WTC11 (cell line): ENCODE data around the gene ACVR1. TPM values are rescaled to one million over a fixed set of nuclear protein-coding genes. Genes with fewer than 3 reads are reported as not detected.

Experiments used
- ATAC-seq: fragments of 200-7000 bp; cut with Tn5 transposase; 2 replicates; pipeline ENCODE4 v1.10.0; 2021; ENCODE audit warnings: mild to moderate bottlenecking, moderate library complexity
- CTCF ChIA-PET: fragments of 300-600 bp; sonication (Branson Sonifier 250); formaldehyde crosslinking; loops from one replicate; lab custom pipeline; 2021; ENCODE audit warnings: antibody characterized with exemption; lab: Charles Lee
- POLR2A ChIA-PET: fragments of 350-600 bp; sonication (Branson Sonifier 250); formaldehyde crosslinking; loops from one replicate; lab custom pipeline; 2021; ENCODE audit warnings: antibody characterized with exemption; lab: Charles Lee
- DNase-seq: peaks from one replicate; pipeline ENCODE4 v3.0.0; 2021; ENCODE audit warnings: low spot score
- H3K27ac Mint-ChIP-seq: 2 replicates; pipeline ENCODE4 v1.8.0; 2021; ENCODE audit warnings: mixed read lengths
- H3K27me3 Mint-ChIP-seq: 2 replicates; pipeline ENCODE4 v1.8.0; 2021; ENCODE audit warnings: low read depth, mild to moderate bottlenecking, moderate library complexity, mixed read lengths
- H3K36me3 Mint-ChIP-seq: 2 replicates; pipeline ENCODE4 v1.8.0; 2021; ENCODE audit warnings: mixed read lengths
- H3K4me1 Mint-ChIP-seq: 2 replicates; pipeline ENCODE4 v1.8.0; 2022; ENCODE audit warnings: mixed read lengths
- H3K4me3 Mint-ChIP-seq: 2 replicates; pipeline ENCODE4 v1.8.0; 2021; ENCODE audit warnings: mild to moderate bottlenecking, moderate library complexity, mixed read lengths
- H3K9me3 Mint-ChIP-seq: 2 replicates; pipeline ENCODE4 v1.8.0; 2021; ENCODE audit warnings: mixed read lengths
- ESRRA ChIP-seq: sonication (generic); formaldehyde crosslinking; IDR thresholded peaks from 2 replicates; pipeline ENCODE4 v1.8.1; 2022; ENCODE audit warnings: mild to moderate bottlenecking, missing genetic modification reagents, borderline replicate concordance
- ETV6 ChIP-seq: sonication (generic); formaldehyde crosslinking; IDR thresholded peaks from 2 replicates; pipeline ENCODE4 v1.8.1; 2022; ENCODE audit warnings: mild to moderate bottlenecking, missing genetic modification reagents
- FOXP1 ChIP-seq: sonication (generic); formaldehyde crosslinking; IDR thresholded peaks from 2 replicates; pipeline ENCODE4 v1.8.0; 2022; ENCODE audit warnings: missing genetic modification reagents, mild to moderate bottlenecking, moderate library complexity, borderline replicate concordance
- GRHL2 ChIP-seq: fragments of 250-450 bp; sonication (Bioruptor Pico); IDR thresholded peaks from 2 replicates; pipeline ENCODE4 v1.8.0; 2022; ENCODE audit warnings: mild to moderate bottlenecking, moderate library complexity; ENCODE audit not compliant: insufficient replicate concordance, severe bottlenecking
- GTF2I ChIP-seq: fragments of 250-450 bp; sonication (Bioruptor Pico); conservative IDR thresholded peaks from 2 replicates; pipeline ENCODE4 v1.4.0; 2021; ENCODE audit warnings: mild to moderate bottlenecking
- JUN ChIP-seq: sonication (generic); formaldehyde crosslinking; IDR thresholded peaks from 2 replicates; pipeline ENCODE4 v1.8.0; 2023; ENCODE audit warnings: mild to moderate bottlenecking, missing genetic modification reagents
- NFATC4 ChIP-seq: fragments of 250-450 bp; sonication (Bioruptor Pico); IDR thresholded peaks from 2 replicates; pipeline ENCODE4 v1.9.0; 2021; ENCODE audit warnings: mild to moderate bottlenecking
- NR2C2 ChIP-seq: sonication (generic); formaldehyde crosslinking; IDR thresholded peaks from 2 replicates; pipeline ENCODE4 v1.8.0; 2022; ENCODE audit warnings: mild to moderate bottlenecking, missing genetic modification reagents
- ZBTB21 ChIP-seq: sonication (generic); formaldehyde crosslinking; IDR thresholded peaks from 2 replicates; pipeline ENCODE4 v1.8.1; 2023; ENCODE audit warnings: mild to moderate bottlenecking, missing genetic modification reagents, borderline replicate concordance
- ZNF138 ChIP-seq: sonication (generic); formaldehyde crosslinking; conservative IDR thresholded peaks from 2 replicates; pipeline ENCODE4 v1.8.1; 2022; ENCODE audit warnings: mild to moderate bottlenecking, moderate library complexity, missing genetic modification reagents
- ZNF416 ChIP-seq: fragments of 250-450 bp; sonication (Bioruptor Pico); IDR thresholded peaks from 2 replicates; pipeline ENCODE4 v1.9.0; 2021; ENCODE audit warnings: mild to moderate bottlenecking, inconsistent platforms
- total RNA-seq: library from RNA; stranded (reverse); gene quantifications from 3 replicates; pipeline ENCODE4 v1.2.3, GENCODE V29; 2021
- TF ChIP-seq, protein P1 (sequence below): sonication (generic); formaldehyde crosslinking; IDR thresholded peaks from 2 replicates; pipeline ENCODE4 v1.8.1; 2023; ENCODE audit warnings: mild to moderate bottlenecking, missing genetic modification reagents
- TF ChIP-seq, protein P2 (sequence below): sonication (generic); formaldehyde crosslinking; IDR thresholded peaks from 2 replicates; pipeline ENCODE4 v1.8.1; 2023; ENCODE audit warnings: mild to moderate bottlenecking, missing genetic modification reagents, moderate library complexity
- TF ChIP-seq, protein P3 (sequence below): fragments of 250-450 bp; sonication (Bioruptor Pico); IDR thresholded peaks from 2 replicates; pipeline ENCODE4 v2.1.2; 2022; ENCODE audit warnings: mild to moderate bottlenecking, moderate library complexity
- TF ChIP-seq, protein P4 (sequence below): fragments of 250-450 bp; sonication (Bioruptor Pico); IDR thresholded peaks from 2 replicates; pipeline ENCODE4 v1.9.0; 2021; ENCODE audit warnings: mild to moderate bottlenecking, borderline replicate concordance
- TF ChIP-seq, protein P5 (sequence below): sonication (generic); formaldehyde crosslinking; IDR thresholded peaks from 2 replicates; pipeline ENCODE4 v1.8.1; 2022; ENCODE audit warnings: mild to moderate bottlenecking, missing genetic modification reagents, moderate library complexity, borderline replicate concordance
- TF ChIP-seq, protein P6 (sequence below): sonication (generic); formaldehyde crosslinking; IDR thresholded peaks from 2 replicates; pipeline ENCODE4 v1.8.0; 2022; ENCODE audit warnings: mild to moderate bottlenecking, missing genetic modification reagents

Gene ACVR1
- total RNA-seq, 1 experiment from 2014 or later: 19.2 TPM

DNA sequence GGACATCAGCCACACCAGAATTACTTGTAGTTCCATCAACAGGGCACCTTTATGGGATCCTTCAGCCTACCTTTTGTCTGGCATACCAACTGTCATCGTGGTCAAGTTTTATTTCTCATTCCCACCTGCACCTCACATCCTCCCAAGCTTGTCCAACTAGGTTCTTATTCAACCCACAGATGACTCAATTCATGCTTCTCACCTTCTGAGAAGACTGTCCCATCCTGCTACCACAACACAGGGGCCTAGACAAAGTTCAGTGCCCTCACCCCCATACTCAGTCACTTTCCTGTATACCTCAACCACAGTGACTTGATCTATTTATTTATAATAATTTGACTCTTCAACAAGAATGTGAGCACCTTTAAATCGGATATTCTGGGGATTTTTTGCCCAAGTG lies 133.1 kb downstream of the ACVR1 start:
- peaks cover 7% of the 10 kb centered on the region for H3K36me3 Mint-ChIP-seq
- ChIA-PET POLR2A (no interaction called here), CTCF (no interaction called here)
- ATAC-seq: no peak
- no peak for DNase-seq
- H3K9me3 Mint-ChIP-seq: peaks cover 4% of the 10 kb centered on the region; the same call in 1 of the 2 replicates
- no peaks in the 10 kb centered on the region for H3K27me3 Mint-ChIP-seq
- no peaks in the 10 kb centered on the region for H3K4me1 Mint-ChIP-seq
- H3K27ac Mint-ChIP-seq: no peak overlapping the region
- no peak overlapping the region for H3K4me3 Mint-ChIP-seq
- TF ChIP-seq, protein P1, sequence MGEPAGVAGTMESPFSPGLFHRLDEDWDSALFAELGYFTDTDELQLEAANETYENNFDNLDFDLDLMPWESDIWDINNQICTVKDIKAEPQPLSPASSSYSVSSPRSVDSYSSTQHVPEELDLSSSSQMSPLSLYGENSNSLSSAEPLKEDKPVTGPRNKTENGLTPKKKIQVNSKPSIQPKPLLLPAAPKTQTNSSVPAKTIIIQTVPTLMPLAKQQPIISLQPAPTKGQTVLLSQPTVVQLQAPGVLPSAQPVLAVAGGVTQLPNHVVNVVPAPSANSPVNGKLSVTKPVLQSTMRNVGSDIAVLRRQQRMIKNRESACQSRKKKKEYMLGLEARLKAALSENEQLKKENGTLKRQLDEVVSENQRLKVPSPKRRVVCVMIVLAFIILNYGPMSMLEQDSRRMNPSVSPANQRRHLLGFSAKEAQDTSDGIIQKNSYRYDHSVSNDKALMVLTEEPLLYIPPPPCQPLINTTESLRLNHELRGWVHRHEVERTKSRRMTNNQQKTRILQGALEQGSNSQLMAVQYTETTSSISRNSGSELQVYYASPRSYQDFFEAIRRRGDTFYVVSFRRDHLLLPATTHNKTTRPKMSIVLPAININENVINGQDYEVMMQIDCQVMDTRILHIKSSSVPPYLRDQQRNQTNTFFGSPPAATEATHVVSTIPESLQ (CRISPR knock-in tag): no peak
- no peak for TF ChIP-seq ETV6 (CRISPR knock-in tag)
- TF ChIP-seq, protein P2, sequence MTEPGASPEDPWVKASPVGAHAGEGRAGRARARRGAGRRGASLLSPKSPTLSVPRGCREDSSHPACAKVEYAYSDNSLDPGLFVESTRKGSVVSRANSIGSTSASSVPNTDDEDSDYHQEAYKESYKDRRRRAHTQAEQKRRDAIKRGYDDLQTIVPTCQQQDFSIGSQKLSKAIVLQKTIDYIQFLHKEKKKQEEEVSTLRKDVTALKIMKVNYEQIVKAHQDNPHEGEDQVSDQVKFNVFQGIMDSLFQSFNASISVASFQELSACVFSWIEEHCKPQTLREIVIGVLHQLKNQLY (CRISPR knock-in tag): no peak
- no peak for TF ChIP-seq NFATC4 (CRISPR knock-in tag)
- no peak for TF ChIP-seq NR2C2 (CRISPR knock-in tag)
- TF ChIP-seq ZNF138: no peak
- TF ChIP-seq, protein P3, sequence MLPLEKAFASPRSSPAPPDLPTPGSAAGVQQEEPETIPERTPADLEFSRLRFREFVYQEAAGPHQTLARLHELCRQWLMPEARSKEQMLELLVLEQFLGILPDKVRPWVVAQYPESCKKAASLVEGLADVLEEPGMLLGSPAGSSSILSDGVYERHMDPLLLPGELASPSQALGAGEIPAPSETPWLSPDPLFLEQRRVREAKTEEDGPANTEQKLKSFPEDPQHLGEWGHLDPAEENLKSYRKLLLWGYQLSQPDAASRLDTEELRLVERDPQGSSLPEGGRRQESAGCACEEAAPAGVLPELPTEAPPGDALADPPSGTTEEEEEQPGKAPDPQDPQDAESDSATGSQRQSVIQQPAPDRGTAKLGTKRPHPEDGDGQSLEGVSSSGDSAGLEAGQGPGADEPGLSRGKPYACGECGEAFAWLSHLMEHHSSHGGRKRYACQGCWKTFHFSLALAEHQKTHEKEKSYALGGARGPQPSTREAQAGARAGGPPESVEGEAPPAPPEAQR (CRISPR knock-in tag): no peak
- TF ChIP-seq, protein P4, sequence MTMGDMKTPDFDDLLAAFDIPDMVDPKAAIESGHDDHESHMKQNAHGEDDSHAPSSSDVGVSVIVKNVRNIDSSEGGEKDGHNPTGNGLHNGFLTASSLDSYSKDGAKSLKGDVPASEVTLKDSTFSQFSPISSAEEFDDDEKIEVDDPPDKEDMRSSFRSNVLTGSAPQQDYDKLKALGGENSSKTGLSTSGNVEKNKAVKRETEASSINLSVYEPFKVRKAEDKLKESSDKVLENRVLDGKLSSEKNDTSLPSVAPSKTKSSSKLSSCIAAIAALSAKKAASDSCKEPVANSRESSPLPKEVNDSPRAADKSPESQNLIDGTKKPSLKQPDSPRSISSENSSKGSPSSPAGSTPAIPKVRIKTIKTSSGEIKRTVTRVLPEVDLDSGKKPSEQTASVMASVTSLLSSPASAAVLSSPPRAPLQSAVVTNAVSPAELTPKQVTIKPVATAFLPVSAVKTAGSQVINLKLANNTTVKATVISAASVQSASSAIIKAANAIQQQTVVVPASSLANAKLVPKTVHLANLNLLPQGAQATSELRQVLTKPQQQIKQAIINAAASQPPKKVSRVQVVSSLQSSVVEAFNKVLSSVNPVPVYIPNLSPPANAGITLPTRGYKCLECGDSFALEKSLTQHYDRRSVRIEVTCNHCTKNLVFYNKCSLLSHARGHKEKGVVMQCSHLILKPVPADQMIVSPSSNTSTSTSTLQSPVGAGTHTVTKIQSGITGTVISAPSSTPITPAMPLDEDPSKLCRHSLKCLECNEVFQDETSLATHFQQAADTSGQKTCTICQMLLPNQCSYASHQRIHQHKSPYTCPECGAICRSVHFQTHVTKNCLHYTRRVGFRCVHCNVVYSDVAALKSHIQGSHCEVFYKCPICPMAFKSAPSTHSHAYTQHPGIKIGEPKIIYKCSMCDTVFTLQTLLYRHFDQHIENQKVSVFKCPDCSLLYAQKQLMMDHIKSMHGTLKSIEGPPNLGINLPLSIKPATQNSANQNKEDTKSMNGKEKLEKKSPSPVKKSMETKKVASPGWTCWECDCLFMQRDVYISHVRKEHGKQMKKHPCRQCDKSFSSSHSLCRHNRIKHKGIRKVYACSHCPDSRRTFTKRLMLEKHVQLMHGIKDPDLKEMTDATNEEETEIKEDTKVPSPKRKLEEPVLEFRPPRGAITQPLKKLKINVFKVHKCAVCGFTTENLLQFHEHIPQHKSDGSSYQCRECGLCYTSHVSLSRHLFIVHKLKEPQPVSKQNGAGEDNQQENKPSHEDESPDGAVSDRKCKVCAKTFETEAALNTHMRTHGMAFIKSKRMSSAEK (CRISPR knock-in tag): no peak
- TF ChIP-seq ZNF416 (CRISPR knock-in tag): no peak
- TF ChIP-seq, protein P5, sequence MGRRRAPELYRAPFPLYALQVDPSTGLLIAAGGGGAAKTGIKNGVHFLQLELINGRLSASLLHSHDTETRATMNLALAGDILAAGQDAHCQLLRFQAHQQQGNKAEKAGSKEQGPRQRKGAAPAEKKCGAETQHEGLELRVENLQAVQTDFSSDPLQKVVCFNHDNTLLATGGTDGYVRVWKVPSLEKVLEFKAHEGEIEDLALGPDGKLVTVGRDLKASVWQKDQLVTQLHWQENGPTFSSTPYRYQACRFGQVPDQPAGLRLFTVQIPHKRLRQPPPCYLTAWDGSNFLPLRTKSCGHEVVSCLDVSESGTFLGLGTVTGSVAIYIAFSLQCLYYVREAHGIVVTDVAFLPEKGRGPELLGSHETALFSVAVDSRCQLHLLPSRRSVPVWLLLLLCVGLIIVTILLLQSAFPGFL: no peak
- TF ChIP-seq FOXP1 (CRISPR knock-in tag): no peak
- no peak for TF ChIP-seq GRHL2 (CRISPR knock-in tag)
- TF ChIP-seq, protein P6, sequence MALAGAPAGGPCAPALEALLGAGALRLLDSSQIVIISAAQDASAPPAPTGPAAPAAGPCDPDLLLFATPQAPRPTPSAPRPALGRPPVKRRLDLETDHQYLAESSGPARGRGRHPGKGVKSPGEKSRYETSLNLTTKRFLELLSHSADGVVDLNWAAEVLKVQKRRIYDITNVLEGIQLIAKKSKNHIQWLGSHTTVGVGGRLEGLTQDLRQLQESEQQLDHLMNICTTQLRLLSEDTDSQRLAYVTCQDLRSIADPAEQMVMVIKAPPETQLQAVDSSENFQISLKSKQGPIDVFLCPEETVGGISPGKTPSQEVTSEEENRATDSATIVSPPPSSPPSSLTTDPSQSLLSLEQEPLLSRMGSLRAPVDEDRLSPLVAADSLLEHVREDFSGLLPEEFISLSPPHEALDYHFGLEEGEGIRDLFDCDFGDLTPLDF (CRISPR knock-in tag): no peak

DNA sequence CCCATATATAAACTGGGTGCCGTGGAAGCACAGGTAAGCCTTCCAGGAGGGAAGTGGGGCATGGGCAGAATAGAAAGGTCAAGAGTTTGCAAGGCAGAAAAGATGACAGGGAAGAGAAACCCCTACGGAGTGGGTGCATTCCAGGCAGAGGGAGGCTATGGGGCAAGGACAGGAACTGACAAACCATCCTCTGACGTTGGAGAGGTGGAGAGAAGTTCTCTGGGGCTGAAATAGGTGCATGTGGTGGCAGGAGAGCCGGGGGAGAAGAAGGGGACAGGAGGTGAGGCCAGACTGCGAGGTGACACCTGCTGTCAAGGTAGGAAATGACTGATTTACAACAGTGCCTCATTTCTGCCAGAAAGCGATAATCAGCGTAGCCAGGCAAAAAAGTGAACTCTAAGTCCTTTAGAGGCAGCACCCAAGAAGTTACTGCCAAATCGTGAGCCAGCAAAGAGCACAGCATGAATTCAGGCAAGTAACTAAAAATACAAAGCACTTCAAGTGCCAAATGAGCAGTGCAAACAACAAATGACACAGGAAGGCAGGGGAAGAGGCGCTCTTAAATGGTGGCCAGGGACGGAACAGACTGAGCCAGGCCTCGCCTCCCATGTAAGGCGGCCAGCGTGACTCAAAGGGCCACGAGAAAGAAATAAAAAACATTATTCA lies 134.2 kb downstream of the ACVR1 start:
- Mint-ChIP-seq H3K4me3 (no peak overlapping the region), H3K4me1 (no peaks in the 10 kb centered on the region), H3K9me3 (peaks cover 4% of the 10 kb centered on the region; the same call in 1 of the 2 replicates), H3K27ac (peak overlapping the region; percentile 11; the same call in 1 of the 2 replicates), H3K27me3 (no peaks in the 10 kb centered on the region), H3K36me3 (peaks cover 13% of the 10 kb centered on the region)
- ChIA-PET CTCF (no interaction called here), POLR2A (no interaction called here)
- ATAC-seq (peak; percentile 48), DNase-seq (no peak)
- TF ChIP-seq ZNF138 (no peak), GTF2I (CRISPR knock-in tag) (no peak), ZBTB21 (CRISPR knock-in tag) (no peak), ESRRA (CRISPR knock-in tag) (no peak), JUN (CRISPR knock-in tag) (no peak), ZNF416 (CRISPR knock-in tag) (no peak)
- TF ChIP-seq, protein P5: no peak
